SK-N-SH (cell line): Measurements from ENCODE around the gene NUS1.

Source experiments
- CHD2 ChIP-seq: fragments of 150-350 bp; IDR thresholded peaks from 2 replicates; pipeline ENCODE4 v1.6.1; 2018; ENCODE audit warnings: low read length; ENCODE audit not compliant: partially characterized antibody
- EZH2phosphoT487 ChIP-seq: fragments of 200-600 bp; sonication (generic); IDR thresholded peaks from 2 replicates; pipeline ENCODE4 v1.6.1; 2017; ENCODE audit warnings: low read depth, mixed run types, mild to moderate bottlenecking, antibody characterized with exemption, moderate library complexity, borderline replicate concordance
- FOXJ3 ChIP-seq: sonication (generic); formaldehyde crosslinking; IDR thresholded peaks from 2 replicates; pipeline ENCODE4 v1.5.1; 2020; ENCODE audit warnings: mild to moderate bottlenecking, missing genetic modification reagents
- JUND ChIP-seq: IDR thresholded peaks from 2 replicates; pipeline ENCODE4 v1.4.0; 2012
- MXI1 ChIP-seq: IDR thresholded peaks from 2 replicates; pipeline ENCODE4 v1.6.1; 2012; ENCODE audit warnings: mild to moderate bottlenecking, low read depth, low read length, improper control_type of control experiment
- NRF1 ChIP-seq: IDR thresholded peaks from 2 replicates; pipeline ENCODE4 v1.6.1; 2012; ENCODE audit warnings: low read depth, mild to moderate bottlenecking, low read length
- POLR2AphosphoS5 ChIP-seq: IDR thresholded peaks from 2 replicates; pipeline ENCODE4 v1.6.1; 2012; ENCODE audit warnings: low read depth, low read length
- RAD21 ChIP-seq: IDR thresholded peaks from 2 replicates; pipeline ENCODE4 v1.6.1; 2012; ENCODE audit warnings: mild to moderate bottlenecking, low read length
- RXRA ChIP-seq: IDR thresholded peaks from 2 replicates; pipeline ENCODE4 v1.4.0; 2012; ENCODE audit warnings: low read depth, mild to moderate bottlenecking, borderline replicate concordance
- SIN3A ChIP-seq: IDR thresholded peaks from 2 replicates; pipeline ENCODE4 v1.6.1; 2012; ENCODE audit warnings: low read depth, mild to moderate bottlenecking, low read length, moderate library complexity, borderline replicate concordance
- TF ChIP-seq, protein P1 (sequence below): fragments of 200-600 bp; sonication (generic); IDR thresholded peaks from 2 replicates; pipeline ENCODE4 v1.6.1; 2017; ENCODE audit warnings: antibody characterized with exemption, mild to moderate bottlenecking, moderate library complexity
- TF ChIP-seq, protein P2 (sequence below): IDR thresholded peaks from 2 replicates; pipeline ENCODE4 v1.4.0; 2012; ENCODE audit warnings: low read depth
- TF ChIP-seq, protein P3 (sequence below): IDR thresholded peaks from 2 replicates; pipeline ENCODE4 v1.4.0; 2012; ENCODE audit warnings: low read depth, borderline replicate concordance

DNA sequence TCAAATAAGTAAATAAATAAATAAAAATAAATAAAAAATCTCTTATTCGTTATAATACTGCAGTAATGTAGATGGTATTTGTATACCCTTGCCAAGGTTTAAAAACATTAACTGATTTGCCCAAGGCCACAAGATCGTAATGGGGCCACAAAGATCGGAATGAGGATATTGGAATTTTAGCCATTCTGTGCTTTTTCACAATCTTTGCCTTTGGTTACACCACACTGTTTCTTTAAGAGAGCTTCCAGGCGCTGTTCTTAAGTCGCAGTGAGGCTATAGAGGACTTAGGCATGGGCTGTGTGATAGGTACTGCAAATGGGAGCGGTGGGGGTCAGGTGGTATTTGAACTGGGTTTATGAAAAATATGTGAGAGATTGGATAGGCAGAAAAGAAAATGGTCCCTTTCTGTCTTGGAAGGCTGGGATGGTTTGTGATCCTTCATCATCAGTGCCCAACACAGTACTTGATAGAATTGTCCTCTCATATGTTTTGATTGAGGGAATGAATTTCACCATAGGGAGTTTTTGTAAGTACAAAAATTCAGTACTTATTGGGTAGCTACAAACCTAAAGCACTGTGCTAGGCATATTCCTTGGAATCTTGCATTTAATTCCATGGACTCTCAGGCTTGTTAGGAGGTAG lies 1.4 kb downstream of the NUS1 start:
- TF ChIP-seq, protein P1, sequence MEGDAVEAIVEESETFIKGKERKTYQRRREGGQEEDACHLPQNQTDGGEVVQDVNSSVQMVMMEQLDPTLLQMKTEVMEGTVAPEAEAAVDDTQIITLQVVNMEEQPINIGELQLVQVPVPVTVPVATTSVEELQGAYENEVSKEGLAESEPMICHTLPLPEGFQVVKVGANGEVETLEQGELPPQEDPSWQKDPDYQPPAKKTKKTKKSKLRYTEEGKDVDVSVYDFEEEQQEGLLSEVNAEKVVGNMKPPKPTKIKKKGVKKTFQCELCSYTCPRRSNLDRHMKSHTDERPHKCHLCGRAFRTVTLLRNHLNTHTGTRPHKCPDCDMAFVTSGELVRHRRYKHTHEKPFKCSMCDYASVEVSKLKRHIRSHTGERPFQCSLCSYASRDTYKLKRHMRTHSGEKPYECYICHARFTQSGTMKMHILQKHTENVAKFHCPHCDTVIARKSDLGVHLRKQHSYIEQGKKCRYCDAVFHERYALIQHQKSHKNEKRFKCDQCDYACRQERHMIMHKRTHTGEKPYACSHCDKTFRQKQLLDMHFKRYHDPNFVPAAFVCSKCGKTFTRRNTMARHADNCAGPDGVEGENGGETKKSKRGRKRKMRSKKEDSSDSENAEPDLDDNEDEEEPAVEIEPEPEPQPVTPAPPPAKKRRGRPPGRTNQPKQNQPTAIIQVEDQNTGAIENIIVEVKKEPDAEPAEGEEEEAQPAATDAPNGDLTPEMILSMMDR, result no peak
- no peak for TF ChIP-seq EZH2phosphoT487
- TF ChIP-seq NRF1, result no peak
- TF ChIP-seq POLR2AphosphoS5, result no peak
- TF ChIP-seq MXI1, result no peak
- no peak for TF ChIP-seq RXRA
- no peak for TF ChIP-seq SIN3A
- TF ChIP-seq, protein P2, sequence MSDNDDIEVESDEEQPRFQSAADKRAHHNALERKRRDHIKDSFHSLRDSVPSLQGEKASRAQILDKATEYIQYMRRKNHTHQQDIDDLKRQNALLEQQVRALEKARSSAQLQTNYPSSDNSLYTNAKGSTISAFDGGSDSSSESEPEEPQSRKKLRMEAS, result no peak
- no peak for TF ChIP-seq JUND
- no peak for TF ChIP-seq CHD2
- TF ChIP-seq, protein P3, sequence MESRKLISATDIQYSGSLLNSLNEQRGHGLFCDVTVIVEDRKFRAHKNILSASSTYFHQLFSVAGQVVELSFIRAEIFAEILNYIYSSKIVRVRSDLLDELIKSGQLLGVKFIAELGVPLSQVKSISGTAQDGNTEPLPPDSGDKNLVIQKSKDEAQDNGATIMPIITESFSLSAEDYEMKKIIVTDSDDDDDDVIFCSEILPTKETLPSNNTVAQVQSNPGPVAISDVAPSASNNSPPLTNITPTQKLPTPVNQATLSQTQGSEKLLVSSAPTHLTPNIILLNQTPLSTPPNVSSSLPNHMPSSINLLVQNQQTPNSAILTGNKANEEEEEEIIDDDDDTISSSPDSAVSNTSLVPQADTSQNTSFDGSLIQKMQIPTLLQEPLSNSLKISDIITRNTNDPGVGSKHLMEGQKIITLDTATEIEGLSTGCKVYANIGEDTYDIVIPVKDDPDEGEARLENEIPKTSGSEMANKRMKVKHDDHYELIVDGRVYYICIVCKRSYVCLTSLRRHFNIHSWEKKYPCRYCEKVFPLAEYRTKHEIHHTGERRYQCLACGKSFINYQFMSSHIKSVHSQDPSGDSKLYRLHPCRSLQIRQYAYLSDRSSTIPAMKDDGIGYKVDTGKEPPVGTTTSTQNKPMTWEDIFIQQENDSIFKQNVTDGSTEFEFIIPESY, result no peak
- no peak for TF ChIP-seq FOXJ3 (CRISPR knock-in tag)
- no peak for TF ChIP-seq RAD21
